Esophagus muscularis mucosa (tissue), 4 donors: Measurements from ENCODE around the gene CCDC174. TPM values are rescaled to one million over a fixed set of nuclear protein-coding genes. Genes with fewer than 3 reads are reported as not detected.

Experiments
- DNase-seq: peaks from one replicate; pipeline ENCODE4 v3.0.0-alpha.2; 2017; ENCODE audit errors: extremely low spot score
- H3K27ac ChIP-seq, 4 donors: fragments of 200-600 bp; sonication (generic); replicated peaks in 1 of 4; 1 replicate in 3 of 4; 2 replicates in 1 of 4; pipeline ENCODE4 v1.5.1; 2016 to 2019; ENCODE audit warnings: mild to moderate bottlenecking in 1 of 4
- H3K27me3 ChIP-seq, 4 donors: fragments of 200-600 bp; sonication (generic); one replicate each; pipeline versions ENCODE4 v1.5.1 to v1.6.0; 2016 to 2019
- H3K36me3 ChIP-seq, 4 donors: fragments of 200-600 bp; sonication (generic); one replicate each; pipeline ENCODE4 v1.5.1; 2016 to 2019
- H3K4me1 ChIP-seq, 4 donors: fragments of 200-600 bp; sonication (generic); one replicate each; pipeline ENCODE4 v1.5.1; 2016 to 2019
- H3K4me3 ChIP-seq, 4 donors: fragments of 200-600 bp; sonication (generic); 1 replicate in 2 of 4; 2 replicates in 2 of 4; pipeline ENCODE4 v1.5.1; 2016 to 2019; ENCODE audit warnings: mild to moderate bottlenecking in 4 of 4, moderate library complexity in 1 of 4
- H3K9me3 ChIP-seq, 4 donors: fragments of 200-600 bp; sonication (generic); 1 replicate in 3 of 4; 2 replicates in 1 of 4; pipeline ENCODE4 v1.5.1; 2016 to 2019
- EP300 ChIP-seq: sonication (generic); formaldehyde crosslinking; IDR thresholded peaks from one replicate; pipeline ENCODE4 v1.6.1; 2017; ENCODE audit warnings: antibody characterized with exemption
- POLR2A ChIP-seq: fragments of 450-650 bp; IDR thresholded peaks from one replicate; pipeline ENCODE4 v1.6.1; 2017; ENCODE audit warnings: antibody characterized with exemption, moderate library complexity, mild to moderate bottlenecking, low read depth
- POLR2AphosphoS5 ChIP-seq, 2 donors: sonication (generic); formaldehyde crosslinking; IDR thresholded peaks; one replicate each; pipeline ENCODE4 v1.6.1; 2017; ENCODE audit warnings: antibody characterized with exemption in 2 of 2
- WGBS: methylation state at CpG from one replicate; pipeline ENCODE4 v1.1.5; 2018; 5-methylcytosine and 5-hydroxymethylcytosine counted together
- intact Hi-C: fragments of 100-400 bp; cut with DNase I; formaldehyde crosslinking; loops from one replicate; pipeline ENCODE4 v1.15.1; 2023
- total RNA-seq, 4 donors: library from RNA; depleted of rRNA; stranded (reverse); fragments of >200 nt; gene quantifications; one replicate each; pipeline versions ENCODE4 v1.1.0 to v1.2.1, GENCODE V29; 2016
- TF ChIP-seq, protein P1 (sequence below), 3 experiments: fragments of 200-600 bp in 2 of 3; fragments of 450-650 bp in 1 of 3; sonication (generic) in 2 of 3; IDR thresholded peaks; one replicate each; pipeline ENCODE4 v1.5.1; 2017 to 2019; ENCODE audit warnings: antibody characterized with exemption in 3 of 3, mild to moderate bottlenecking in 2 of 3, moderate library complexity in 1 of 3

The CCDC174 gene
- 10 to 100 TPM; 10.8 to 17.0 (median 13.5) TPM for total RNA-seq

DNA sequence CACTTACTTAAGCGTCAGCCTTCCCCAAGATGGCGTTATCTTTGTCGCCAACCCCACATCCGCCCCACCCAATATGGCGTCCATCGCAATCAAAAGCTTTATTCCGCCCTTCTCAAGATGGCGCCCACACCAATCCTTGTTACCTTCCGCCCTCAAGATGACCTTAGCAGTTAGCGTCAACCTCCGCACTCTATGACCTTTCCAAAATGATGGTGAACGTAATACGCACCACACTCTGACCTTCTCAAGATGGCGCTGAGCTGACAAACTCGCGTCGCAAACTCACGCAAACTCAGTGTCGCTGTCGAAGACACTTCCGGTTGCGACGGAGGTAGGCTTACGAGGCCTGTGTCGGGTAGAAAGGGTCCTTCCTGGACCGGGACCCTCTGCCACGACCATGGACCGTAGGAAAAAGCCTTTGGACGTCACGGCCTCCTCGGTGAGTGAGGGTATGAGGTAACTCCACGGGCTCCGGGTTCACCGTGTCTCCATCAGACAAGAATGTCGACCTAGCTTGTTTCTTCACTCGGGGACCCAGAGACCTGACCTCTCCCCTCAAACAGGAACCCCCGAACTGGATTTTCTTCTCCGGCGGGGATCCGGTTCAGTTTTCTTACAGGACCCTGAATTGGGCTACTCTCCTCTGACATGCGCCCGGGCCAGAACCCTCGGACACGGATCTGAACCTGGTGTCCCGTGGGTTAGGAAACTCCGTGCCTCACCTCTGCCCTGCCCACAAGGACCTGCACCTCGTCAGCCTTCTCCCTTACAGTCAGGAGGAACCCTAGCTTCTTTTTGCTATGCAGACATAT lies at the start of gene CCDC174:
TSS of gene CCDC174 (plus strand) at position 323 of the 812 bp plus-strand sequence. CDS start at position 398, 75 bp downstream.
- intact Hi-C loops, result loop anchor here (10.0 kb wide), 1 partner anchor 443 kb away; the partner anchor contains the start of gene RBSN
- 1% methylated on average over 24 of the region's 47 CpGs for WGBS
- Histone ChIP-seq H3K4me3 (peak within 1 kb of the TSS; percentile 79 to 84 (median 80)), H3K4me1 (peaks cover 20 to 35% (median 29%) of the 10 kb centered on the region in 4 donors), H3K36me3 (peaks cover 10 to 25% (median 22%) of the 10 kb centered on the region in 4 donors), H3K27ac (peak within 1 kb of the TSS; percentile 86 to 92 (median 88)), H3K27me3 (no peaks in the 10 kb centered on the region), H3K9me3 (no peaks in the 10 kb centered on the region)
- peak; percentile 57 for TF ChIP-seq POLR2A
- peak; percentile 98 to 99 for TF ChIP-seq POLR2AphosphoS5 (IDR thresholded peaks at IDR 0.05)
- TF ChIP-seq EP300, result no peak
- TF ChIP-seq, protein P1, sequence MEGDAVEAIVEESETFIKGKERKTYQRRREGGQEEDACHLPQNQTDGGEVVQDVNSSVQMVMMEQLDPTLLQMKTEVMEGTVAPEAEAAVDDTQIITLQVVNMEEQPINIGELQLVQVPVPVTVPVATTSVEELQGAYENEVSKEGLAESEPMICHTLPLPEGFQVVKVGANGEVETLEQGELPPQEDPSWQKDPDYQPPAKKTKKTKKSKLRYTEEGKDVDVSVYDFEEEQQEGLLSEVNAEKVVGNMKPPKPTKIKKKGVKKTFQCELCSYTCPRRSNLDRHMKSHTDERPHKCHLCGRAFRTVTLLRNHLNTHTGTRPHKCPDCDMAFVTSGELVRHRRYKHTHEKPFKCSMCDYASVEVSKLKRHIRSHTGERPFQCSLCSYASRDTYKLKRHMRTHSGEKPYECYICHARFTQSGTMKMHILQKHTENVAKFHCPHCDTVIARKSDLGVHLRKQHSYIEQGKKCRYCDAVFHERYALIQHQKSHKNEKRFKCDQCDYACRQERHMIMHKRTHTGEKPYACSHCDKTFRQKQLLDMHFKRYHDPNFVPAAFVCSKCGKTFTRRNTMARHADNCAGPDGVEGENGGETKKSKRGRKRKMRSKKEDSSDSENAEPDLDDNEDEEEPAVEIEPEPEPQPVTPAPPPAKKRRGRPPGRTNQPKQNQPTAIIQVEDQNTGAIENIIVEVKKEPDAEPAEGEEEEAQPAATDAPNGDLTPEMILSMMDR (IDR thresholded peaks at IDR 0.05), result peak in 1 of 3 experiments; percentile 16
- DNase-seq, result peak; percentile 99

DNA sequence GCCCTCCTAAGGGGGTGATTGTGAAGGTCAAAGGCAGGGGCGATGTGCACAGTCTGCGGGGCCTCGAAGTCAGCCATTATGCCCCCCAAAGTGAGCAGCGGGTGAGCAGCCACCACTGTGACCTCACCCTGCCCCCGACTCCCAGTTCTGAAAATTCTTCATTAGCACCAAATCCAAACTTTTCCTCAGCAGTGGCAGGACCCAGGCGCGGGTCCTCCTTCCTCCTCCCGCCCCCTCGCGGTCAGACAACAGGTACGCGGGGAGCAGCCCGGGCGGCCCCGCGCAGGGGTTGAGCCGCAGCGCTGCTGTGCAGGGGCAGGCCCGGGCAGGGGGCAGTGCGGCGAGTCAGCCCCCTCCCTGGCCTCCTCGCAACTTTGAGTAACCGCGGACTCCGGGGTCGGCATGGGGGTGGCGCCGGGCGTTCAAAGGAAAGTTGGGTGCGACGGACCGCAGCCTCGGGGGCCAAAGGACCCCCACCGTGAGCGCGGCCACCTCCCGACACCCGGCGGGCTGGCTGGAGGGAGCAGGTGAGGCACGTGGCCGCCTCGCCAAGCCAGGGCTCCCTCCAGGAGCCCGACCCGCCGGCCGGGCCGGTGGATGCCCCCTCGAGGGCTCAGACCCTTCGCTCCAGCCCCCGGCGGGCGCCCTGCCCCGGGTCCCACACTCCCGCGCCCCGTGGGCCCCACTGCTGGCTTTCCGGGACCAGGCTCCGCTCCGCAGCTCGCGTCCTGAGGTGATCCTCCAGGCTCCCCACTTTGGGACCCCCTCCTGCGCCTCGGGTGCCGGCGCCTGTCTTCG lies 49.4 kb upstream of the CCDC174 start:
- DNase-seq, result no peak
- Histone ChIP-seq H3K36me3 (no peaks in the 10 kb centered on the region), H3K27me3 (peaks cover 4 to 80% (median 17%) of the 10 kb centered on the region in 4 donors), H3K4me1 (peaks cover 8 to 10% (median 9%) of the 10 kb centered on the region in 4 donors), H3K4me3 (peak overlapping the region; percentile 40 to 51 (median 44)), H3K9me3 (no peaks in the 10 kb centered on the region), H3K27ac (no peak overlapping the region)
- intact Hi-C loops, result no loop called here
- WGBS, result 6% methylated on average over 10 of the region's 66 CpGs
- TF ChIP-seq EP300 (no peak), POLR2AphosphoS5 (IDR thresholded peaks at IDR 0.05) (no peak), POLR2A (no peak)
- TF ChIP-seq, protein P1 (IDR thresholded peaks at IDR 0.05), result no peak

DNA sequence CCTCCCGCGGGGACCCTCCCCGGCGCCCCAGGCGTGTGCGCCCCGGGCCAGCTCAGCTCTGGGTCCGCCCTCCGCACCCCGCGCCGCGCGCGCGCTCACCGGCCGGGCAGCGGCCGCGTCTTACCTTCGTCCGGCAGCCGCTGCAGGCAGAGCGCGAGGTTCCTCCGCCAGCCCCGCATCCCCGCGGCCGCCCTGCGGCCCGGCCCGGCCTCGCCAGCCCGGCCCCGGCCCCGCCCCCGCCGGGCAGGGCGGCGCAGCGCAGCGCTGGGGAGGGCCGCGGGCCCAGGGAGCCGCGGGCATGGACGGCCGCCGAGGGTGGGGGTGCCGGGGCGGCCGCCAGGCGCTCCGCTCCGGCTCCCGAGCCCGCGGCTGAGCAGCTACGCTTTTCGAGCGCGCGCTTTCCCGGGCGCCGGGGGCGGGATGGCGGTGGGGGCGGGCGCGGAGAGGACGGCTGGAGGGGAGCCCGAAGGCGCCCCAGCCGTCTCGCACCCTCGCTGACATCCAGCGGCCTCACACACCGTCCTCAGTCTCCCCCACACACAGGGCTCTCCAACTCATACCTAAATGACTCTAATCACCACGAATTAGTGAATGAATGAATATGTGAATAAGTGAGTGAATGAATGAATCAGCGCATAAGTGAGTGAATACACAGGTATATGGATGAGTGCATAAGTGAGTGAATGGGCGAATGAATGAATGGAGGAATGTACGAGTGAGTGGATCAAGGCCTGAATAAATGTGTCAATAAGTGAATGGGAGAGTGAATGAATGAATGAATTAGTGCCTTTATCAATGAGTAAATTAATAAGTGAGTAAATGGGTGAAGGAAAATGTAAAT lies 48.5 kb upstream of the CCDC174 start:
- intact Hi-C loops, result no loop called here
- no peaks in the 10 kb centered on the region for H3K36me3 ChIP-seq
- no peak overlapping the region for H3K27ac ChIP-seq
- TF ChIP-seq, protein P1 (IDR thresholded peaks at IDR 0.05), result no peak
- TF ChIP-seq POLR2AphosphoS5 (IDR thresholded peaks at IDR 0.05), result no peak
- TF ChIP-seq EP300, result no peak
- no peak for TF ChIP-seq POLR2A
- peaks cover 8 to 10% (median 9%) of the 10 kb centered on the region in 4 donors for H3K4me1 ChIP-seq
- H3K27me3 ChIP-seq, result peaks cover 4 to 74% (median 17%) of the 10 kb centered on the region in 4 donors
- 32% methylated on average over 7 of the region's 85 CpGs for WGBS
- no peaks in the 10 kb centered on the region for H3K9me3 ChIP-seq
- H3K4me3 ChIP-seq, result peak overlapping the region; percentile 40 to 51 (median 44)
- no peak for DNase-seq

DNA sequence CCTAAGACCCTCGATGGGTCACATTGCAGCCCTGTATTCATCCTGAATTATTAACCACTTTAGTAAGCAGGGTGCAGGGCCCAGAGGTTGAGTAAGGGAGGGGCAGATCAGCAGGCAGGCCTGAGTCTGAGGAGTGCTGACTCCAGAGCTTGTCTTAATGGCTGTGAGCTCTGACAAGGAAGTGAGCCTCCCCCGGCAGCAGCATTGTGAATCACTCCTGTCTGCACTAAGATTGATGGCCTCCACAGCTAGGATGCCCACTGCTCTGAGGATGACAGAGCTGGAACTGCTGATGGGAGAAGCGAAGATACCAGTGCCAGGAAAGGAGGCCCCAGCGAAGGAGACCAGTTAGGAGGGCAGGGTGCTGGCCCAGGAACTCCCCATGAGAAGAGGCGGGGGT lies 46.5 kb upstream of the CCDC174 start:
- H3K9me3 ChIP-seq, result no peaks in the 10 kb centered on the region
- no peak overlapping the region for H3K27ac ChIP-seq
- WGBS, result 75% methylated on average over 5 of the region's 5 CpGs
- no peak for DNase-seq
- H3K4me3 ChIP-seq, result no peak overlapping the region
- H3K4me1 ChIP-seq, result peaks cover 8 to 10% (median 9%) of the 10 kb centered on the region in 4 donors
- intact Hi-C loops, result no loop called here
- TF ChIP-seq POLR2A (no peak), POLR2AphosphoS5 (IDR thresholded peaks at IDR 0.05) (no peak), EP300 (no peak)
- TF ChIP-seq, protein P1 (IDR thresholded peaks at IDR 0.05), result no peak
- no peaks in the 10 kb centered on the region for H3K36me3 ChIP-seq
- H3K27me3 ChIP-seq, result peaks cover 4 to 59% (median 17%) of the 10 kb centered on the region in 4 donors
